ENCODE measurements around the gene LPAR4. TPM values are rescaled to one million over a fixed set of nuclear protein-coding genes. Genes with fewer than 3 reads are reported as not detected.

The LPAR4 gene
- total RNA-seq, 1 donor from 2014 or later = not detected

DNA sequence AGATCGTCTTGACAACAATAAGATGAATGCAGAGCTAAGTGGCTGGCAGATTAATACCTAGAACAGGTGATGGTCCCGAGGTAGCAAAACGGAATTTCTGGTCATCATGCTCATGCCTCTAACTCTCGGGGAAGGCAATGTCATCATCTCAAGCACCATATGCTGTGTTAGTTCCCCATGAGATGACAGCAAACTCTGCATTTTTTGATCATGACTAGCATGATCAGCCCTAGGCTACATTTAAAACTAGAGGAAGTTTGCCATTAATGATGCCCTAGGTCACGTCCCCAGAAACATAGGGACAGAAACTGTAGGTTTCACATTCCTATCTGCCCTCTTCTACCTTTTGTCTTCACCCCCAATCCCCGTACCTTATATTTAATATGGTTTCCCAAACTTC lies 11.6 kb downstream of the LPAR4 start:
- TF ChIP-seq, protein P1, sequence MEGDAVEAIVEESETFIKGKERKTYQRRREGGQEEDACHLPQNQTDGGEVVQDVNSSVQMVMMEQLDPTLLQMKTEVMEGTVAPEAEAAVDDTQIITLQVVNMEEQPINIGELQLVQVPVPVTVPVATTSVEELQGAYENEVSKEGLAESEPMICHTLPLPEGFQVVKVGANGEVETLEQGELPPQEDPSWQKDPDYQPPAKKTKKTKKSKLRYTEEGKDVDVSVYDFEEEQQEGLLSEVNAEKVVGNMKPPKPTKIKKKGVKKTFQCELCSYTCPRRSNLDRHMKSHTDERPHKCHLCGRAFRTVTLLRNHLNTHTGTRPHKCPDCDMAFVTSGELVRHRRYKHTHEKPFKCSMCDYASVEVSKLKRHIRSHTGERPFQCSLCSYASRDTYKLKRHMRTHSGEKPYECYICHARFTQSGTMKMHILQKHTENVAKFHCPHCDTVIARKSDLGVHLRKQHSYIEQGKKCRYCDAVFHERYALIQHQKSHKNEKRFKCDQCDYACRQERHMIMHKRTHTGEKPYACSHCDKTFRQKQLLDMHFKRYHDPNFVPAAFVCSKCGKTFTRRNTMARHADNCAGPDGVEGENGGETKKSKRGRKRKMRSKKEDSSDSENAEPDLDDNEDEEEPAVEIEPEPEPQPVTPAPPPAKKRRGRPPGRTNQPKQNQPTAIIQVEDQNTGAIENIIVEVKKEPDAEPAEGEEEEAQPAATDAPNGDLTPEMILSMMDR (IDR thresholded peaks at IDR 0.05; ENCODE audit: insufficient read depth, low read length, poor library complexity, severe bottlenecking) = no peak
- no peak overlapping the region for H3K4me3 ChIP-seq (ENCODE audit: low read depth, low read length)
- H3K27me3 ChIP-seq (ENCODE audit: control insufficient read depth, insufficient read depth, low read length) = no peaks in the 10 kb centered on the region
- no peaks in the 10 kb centered on the region for H3K36me3 ChIP-seq (ENCODE audit: control insufficient read depth, insufficient read depth, low read length)
- no peak for DNase-seq (ENCODE audit: low read depth)

DNA sequence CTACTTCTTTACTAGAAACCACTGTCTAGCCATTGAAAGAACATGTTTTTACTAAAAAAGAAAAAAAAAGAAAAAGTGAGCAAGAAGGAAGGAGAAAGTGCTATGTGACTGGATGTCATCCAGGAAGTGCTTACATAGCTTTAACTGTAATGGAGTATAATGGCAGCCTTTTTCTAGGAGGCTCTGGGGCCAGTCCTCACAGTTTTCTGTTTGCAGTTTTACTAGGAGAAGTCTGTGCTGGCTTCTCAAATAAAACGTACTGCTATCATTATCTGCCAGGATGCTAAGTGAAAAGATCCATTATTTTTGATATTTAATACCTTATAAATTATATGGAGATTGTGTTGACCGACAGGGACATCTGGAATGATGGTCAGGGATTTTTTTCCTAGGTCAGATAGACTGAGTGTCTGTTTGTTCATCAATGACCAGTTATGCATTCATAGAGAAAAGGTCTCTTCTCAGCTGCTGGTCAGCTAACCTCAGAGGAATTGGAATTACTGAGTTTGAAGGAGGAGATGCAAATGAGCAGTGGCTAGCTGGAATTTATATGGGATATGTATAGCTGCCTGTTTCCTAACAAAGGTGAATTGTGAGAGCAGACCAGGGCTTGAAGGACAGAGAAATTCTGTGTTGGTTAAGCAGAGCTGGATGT lies 21.7 kb downstream of the LPAR4 start:
- H3K27me3 ChIP-seq (ENCODE audit: control insufficient read depth, insufficient read depth, low read length) = no peaks in the 10 kb centered on the region
- no peak for DNase-seq (ENCODE audit: low read depth)
- TF ChIP-seq, protein P1 (IDR thresholded peaks at IDR 0.05; ENCODE audit: insufficient read depth, low read length, poor library complexity, severe bottlenecking) = no peak
- no peak overlapping the region for H3K4me3 ChIP-seq (ENCODE audit: low read depth, low read length)
- no peaks in the 10 kb centered on the region for H3K36me3 ChIP-seq (ENCODE audit: control insufficient read depth, insufficient read depth, low read length)

DNA sequence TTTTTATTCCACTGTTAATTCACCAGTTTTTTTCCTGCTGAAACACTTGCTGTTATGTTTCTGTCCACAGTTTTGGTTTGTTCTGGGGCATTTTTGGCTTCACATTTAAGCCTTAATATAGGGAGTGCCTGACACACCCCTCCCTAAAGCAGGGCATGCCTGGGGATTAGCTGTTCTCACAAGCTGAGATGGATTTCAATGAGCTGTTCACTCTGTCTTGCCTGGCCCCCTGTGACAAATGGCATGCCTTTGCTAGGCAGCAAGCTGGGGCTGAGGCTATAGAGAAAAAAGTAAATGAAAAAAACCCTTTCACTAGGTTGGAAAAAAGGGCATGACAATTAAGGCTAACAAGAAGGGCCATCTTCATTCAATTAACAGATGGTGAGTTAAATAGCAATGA lies 22.4 kb downstream of the LPAR4 start:
- TF ChIP-seq, protein P1 (IDR thresholded peaks at IDR 0.05; ENCODE audit: insufficient read depth, low read length, poor library complexity, severe bottlenecking) = no peak
- Histone ChIP-seq H3K4me3 (ENCODE audit: low read depth, low read length) (no peak overlapping the region), H3K36me3 (ENCODE audit: control insufficient read depth, insufficient read depth, low read length) (no peaks in the 10 kb centered on the region), H3K27me3 (ENCODE audit: control insufficient read depth, insufficient read depth, low read length) (no peaks in the 10 kb centered on the region)
- DNase-seq (ENCODE audit: low read depth) = no peak

DNA sequence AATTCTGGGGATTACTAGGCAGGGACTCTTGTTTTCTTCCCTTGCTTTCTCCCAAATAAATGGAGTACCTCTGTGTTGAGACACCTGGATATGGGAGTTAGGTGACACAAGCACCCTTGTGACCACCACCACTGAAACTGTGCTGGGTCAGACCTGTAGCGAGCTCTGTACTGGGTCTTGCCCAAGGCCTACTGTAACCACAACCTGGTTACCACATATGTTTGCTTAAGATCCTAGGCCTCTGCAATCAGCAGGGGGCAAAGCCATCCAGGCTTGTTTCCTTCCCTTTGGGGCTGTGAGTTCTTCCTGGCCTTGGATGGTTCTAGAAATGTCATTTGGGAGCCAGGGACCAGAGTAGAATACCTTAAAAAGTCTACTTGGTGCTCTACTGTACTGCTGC lies 49.4 kb downstream of the LPAR4 start:
- TF ChIP-seq, protein P1 (IDR thresholded peaks at IDR 0.05; ENCODE audit: insufficient read depth, low read length, poor library complexity, severe bottlenecking) = no peak
- no peak for DNase-seq (ENCODE audit: low read depth)

DNA sequence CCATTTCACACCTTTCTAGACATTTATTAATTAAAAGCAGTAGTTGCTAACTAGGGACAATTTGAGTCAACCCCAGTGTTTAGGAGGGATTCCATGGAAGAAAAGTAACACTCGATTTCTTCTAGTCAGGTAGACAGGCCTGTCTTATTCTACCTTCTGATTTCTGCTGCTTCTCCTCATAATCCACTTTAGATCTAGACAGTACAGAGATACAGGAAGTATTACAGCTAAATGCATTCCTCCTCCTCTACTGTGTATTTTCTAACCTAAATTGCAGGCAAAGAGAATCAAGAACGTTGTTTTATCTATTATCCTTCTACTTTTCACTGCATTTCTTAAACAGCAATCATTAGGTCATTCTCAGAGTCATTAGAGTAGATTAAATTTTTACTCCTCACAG lies 52.6 kb downstream of the LPAR4 start:
- Histone ChIP-seq H3K27me3 (ENCODE audit: control insufficient read depth, insufficient read depth, low read length) (no peaks in the 10 kb centered on the region), H3K36me3 (ENCODE audit: control insufficient read depth, insufficient read depth, low read length) (no peaks in the 10 kb centered on the region), H3K4me3 (ENCODE audit: low read depth, low read length) (no peak overlapping the region)
- TF ChIP-seq, protein P1 (IDR thresholded peaks at IDR 0.05; ENCODE audit: insufficient read depth, low read length, poor library complexity, severe bottlenecking) = no peak
- DNase-seq (ENCODE audit: low read depth) = no peak

More for the DNA sequence above, 49.4 kb downstream of the LPAR4 start:
- no peak overlapping the region for H3K4me3 ChIP-seq (ENCODE audit: low read depth, low read length)
- H3K27me3 ChIP-seq (ENCODE audit: control insufficient read depth, insufficient read depth, low read length) = no peaks in the 10 kb centered on the region
- no peaks in the 10 kb centered on the region for H3K36me3 ChIP-seq (ENCODE audit: control insufficient read depth, insufficient read depth, low read length)

DNA sequence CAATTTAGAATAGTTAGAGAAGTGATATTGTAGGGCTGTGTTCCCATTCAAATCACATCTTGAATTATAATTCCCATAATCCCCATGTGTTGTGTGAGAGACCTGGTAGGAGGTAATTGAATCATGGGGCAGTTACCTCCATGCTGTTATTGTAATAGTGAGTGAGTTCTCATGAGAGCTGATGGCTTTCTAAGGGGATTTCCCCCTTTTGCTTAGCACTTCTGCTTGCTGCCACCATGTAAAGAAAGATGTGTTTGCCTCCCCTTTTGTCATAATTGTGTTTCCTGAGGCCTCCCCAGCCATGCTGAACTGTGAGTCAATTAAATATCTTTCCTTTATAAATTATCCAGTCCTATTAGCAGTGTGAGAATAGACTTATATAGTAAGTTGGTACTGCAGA lies 53.2 kb downstream of the LPAR4 start:
- DNase-seq (ENCODE audit: low read depth) = no peak
- Histone ChIP-seq H3K27me3 (ENCODE audit: control insufficient read depth, insufficient read depth, low read length) (no peaks in the 10 kb centered on the region), H3K4me3 (ENCODE audit: low read depth, low read length) (no peak overlapping the region), H3K36me3 (ENCODE audit: control insufficient read depth, insufficient read depth, low read length) (no peaks in the 10 kb centered on the region)
- TF ChIP-seq, protein P1 (IDR thresholded peaks at IDR 0.05; ENCODE audit: insufficient read depth, low read length, poor library complexity, severe bottlenecking) = no peak

Measured in kidney epithelial cell (primary cell).